GM12891 (cell line): Measurements from ENCODE around the gene TGFB2.

ENCODE experiments used
- POLR2A ChIP-seq: IDR thresholded peaks from 2 replicates; pipeline ENCODE4 v1.6.1; 2011; ENCODE audit warnings: low read depth, low read length, control low read depth
- POLR2AphosphoS5 ChIP-seq: IDR thresholded peaks from 2 replicates; pipeline ENCODE4 v1.6.1; 2011; ENCODE audit warnings: low read depth, low read length, control low read depth

GRCh38 chr1:218462587-218462986, 117.5 kb downstream of the TGFB2 start:
- TF ChIP-seq POLR2A (no peak), POLR2AphosphoS5 (no peak)
